ENCODE results near the gene CCDC3.
"Not testable (repeated sequence)": the region's sequence is repeated elsewhere in the genome, so short reads cannot be mapped to it uniquely, and the experiment has no call there.

CCDC3 gene

DNA sequence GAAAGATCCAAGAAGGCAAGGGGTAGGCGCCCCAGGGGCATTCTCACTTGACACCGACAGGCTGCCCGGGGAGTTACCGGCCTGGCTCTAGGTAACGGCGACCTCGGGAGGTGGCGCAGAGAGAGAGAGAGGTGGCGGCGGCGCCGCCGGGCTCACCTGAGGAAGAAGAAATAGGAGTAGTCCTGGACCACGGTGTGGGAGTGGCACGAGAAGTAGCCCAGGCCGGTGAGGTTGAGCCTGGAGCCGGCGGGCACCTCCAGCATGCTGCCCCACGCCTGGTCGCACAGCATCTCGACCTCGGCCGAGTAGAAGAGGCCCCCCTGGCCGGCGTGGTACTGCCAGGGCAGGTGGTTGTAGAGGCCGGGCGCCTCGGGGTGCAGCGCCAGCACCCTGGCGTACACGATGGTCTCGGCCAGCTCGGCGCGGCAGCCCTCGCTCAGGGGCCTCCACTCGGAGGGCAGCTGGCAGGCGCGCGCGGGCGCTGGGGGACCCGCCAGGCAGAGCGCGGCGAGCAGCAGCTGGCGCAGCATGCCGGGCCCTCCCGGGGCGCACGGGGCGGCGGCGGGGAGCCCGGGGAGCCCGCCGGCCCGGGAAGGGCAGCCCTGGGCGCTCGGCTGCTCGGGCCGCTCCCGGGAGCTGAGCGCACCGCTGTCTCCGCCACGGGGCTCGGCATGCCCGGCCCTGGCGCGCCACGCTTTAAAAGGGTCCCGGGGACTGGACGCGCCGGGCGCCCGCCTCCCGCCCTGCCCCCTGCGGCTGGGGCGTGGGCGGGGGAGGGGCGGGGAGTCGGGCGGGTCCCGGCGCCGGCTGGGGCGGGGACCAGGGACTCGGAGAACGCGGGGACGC is at the start of gene CCDC3:
CCDC3 (minus strand) TSS at position 673 of the 846 bp plus-strand sequence; CDS start at position 530, 143 bp downstream.
- DNase-seq: no peak

DNA sequence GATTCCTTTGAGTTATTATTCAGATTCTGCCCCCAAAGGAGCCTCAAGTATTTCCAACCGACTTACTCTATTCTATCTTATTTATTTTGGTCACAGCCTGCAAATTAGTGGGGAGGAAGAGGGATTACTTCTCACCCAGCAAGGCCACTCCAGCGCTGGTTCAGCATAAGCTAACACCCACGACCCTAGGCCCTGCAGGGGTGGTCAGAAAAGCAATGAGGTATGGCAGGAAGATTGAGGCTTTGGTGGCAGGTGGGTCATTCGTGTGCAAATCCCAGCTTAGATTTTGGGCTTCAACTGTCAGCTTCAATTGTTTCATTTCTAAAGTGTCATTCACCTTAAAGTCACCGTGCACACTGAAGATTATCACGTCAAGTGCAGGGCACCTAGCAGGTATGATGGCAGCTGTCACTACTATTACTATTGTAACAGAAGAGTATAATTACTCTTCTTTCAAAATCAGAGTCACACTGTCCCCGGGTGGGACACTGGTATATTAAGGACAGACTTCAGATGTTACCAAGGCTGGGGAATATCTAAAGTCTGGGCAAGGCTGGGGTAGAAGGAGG is 49.7 kb upstream of the CCDC3 start:
- no peak for DNase-seq

DNA sequence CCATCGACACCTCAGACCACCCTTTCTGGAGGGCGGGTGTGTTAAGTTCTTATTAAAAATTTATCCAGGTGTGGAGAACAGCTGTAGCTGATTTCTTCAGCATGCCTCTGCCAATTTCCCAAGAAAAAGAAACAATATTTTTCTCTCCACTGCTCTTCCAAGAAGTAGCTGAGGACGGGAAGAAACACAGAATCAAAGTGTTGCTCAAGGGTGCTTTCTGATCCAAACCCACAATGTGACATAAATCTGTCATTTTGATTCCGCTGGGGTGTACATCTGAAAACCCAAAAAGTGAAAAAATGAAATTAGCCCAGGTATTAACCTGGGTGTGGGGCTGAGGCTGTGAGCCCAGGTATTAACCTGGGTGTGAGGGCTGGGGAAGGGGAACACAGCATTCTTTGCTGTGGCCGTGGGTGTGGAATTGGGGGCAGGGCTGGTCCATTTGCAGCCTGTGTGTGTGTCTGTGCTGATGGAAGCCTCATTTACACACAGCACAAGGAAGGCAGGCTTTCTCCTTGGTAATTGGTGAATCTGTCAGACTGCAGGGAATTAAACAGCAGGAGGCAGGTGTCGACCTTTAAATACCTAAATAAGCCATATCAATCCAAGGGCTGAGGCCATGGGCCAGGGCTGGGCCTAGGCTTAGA is 48.4 kb upstream of the CCDC3 start:
- DNase-seq: no peak

DNA sequence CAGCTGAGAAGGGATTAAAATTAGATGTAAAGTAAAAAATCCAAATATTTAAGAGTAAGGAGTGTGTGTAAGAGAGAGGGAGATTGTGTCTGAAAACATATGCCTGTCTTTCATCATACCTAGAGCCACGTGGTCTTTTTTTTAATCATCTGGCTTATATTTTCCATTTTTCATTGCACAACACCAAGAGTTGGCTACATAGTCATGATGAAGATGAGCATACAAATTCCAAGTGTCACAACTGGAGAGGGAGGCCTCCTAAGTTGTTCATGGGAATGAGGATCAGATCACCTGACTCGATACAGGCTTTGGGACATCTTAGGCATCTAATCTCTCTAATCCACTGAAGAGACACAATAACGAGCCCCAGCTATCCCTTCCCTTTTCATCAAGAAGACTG is 47.2 kb upstream of the CCDC3 start:
- DNase-seq: no peak

DNA sequence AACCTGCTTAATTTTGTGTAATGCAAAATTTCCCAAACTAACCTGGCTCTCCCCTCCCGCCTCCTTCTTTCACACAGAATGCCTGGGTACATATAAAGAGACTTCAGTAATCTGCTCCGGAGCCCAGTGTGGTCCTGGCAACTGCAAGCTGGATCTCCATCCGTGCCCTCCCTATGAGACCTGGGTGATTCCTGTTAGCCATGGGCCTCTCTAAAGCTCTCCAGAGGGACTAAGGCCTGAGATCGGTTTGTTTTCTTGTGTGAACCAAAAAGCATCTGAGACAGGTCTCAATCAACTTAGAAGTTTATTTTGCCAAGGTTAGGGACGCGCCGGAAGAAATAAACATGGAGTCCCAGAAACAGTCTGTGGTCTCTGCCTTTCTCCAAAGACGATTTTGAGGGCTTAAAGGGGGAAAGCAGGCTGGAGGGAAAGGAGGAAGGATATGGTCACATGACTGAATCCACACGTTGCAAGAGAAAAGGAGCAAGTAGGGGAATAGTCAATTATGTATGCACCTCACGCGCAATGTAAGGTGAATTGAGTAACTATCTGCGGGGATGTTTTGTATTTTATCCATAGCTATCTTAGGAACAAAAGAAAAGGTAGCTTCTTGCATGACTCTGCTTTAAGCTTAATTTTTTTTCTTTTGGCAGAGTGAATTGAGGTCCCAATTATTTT is 46.2 kb upstream of the CCDC3 start:
- DNase-seq: no peak

DNA sequence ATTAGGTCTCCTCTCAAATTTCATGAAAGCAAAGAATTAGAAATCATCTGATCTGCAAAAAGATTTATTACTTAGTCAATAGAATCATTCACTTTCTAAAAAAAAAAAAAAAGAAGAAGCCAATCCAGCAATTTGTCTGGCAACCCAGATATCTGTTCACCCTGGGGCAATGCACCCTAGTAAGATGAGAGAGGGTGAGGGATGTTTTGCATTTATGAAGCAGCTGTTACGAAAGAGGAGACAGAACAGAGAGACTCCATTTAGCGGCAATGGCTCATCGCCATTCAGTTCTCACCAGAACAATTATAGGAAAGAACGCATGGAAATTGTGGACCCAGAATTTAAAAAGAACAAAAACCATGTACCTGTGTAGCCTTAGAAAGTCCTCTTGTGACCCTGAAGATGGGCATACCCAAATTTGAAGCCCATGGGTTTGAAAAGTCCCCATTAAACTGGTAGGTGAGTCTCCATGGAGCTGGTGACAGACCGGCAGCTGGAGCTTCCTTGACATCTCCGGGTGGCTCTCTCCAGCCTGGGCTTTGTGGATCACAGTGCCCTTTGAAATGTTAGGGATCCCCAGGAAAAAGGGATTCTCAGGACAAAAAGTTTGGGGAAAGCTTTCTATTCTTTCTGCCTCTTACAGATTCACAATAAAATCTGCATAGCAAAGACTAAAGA is 45.5 kb upstream of the CCDC3 start:
- no peak for DNase-seq

DNA sequence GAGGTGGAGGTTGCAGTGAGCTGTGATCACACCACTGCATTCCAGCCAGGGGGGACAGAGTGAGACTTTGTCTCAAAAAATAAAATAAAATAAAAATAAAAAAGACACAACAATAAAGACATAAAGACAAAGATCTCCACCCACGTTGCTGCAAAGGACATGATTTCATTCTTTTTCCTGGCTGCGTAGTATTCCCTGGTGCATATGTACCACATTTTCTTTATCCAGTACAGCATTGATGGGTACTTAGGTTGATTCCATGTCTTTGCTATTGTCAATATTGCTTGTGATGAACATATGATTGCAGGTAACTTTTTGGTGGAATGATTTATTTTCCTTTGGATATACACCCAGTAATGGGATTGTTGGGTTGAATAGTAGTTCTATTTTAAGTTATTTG is 42.0 kb upstream of the CCDC3 start:
- no peak for DNase-seq

DNA sequence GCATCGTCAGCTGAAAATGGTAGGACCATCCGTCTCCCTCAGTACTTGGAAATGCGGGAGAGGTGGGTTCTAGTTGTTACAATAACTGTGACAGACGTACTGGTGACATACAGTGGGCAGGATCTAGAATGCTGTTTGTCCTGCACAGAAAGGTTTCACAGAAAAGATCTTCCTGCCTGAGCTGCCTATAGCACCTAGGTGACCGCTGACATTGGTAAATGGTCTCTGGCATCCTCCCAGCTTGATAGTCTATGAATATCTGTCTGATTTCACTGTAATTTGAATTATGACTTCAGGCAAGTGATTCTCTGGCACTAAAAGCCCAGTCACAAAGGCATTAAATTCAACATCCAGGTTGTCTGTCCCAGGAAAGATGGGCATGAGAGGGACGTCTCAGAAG is 38.2 kb upstream of the CCDC3 start:
- no peak for DNase-seq

DNA sequence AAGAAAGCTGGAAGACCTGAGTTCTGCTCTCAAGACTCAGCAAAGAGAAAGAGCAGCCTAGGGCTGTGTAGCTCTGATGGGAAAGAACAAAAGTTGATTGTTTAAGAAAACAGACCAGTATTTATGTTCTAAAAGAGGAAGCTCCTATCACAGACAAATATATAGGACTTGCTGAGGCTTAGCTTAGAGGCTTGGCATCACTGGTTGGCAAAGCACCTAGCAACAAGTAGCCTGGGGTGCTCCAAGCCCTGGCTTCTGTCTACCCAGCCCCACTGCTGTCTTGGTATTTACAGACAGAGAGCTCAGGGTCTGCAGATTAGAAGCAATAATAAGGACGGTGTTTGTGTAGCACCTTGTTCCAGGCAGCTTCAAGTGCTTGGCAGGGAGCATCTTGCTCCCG is 36.9 kb upstream of the CCDC3 start:
- no peak for DNase-seq

DNA sequence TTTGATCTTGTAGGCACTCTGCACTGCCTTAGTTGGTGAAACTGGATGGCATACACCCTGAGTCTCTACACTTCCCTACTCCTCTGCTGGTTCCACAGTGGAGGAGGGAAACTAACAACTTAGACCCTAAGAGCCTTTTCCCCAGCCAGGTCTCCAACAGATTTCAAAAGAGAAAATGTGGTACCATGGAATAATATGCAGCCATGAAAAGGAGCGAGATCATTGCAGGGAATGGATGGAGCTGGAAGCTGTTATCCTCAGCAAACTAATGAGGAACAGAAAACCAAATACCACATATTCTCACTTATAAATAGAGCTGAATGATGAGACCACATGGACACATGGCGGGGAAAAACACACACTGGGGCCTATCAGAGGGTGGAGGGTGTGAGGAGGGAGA is 36.3 kb upstream of the CCDC3 start:
- no peak for DNase-seq

DNA sequence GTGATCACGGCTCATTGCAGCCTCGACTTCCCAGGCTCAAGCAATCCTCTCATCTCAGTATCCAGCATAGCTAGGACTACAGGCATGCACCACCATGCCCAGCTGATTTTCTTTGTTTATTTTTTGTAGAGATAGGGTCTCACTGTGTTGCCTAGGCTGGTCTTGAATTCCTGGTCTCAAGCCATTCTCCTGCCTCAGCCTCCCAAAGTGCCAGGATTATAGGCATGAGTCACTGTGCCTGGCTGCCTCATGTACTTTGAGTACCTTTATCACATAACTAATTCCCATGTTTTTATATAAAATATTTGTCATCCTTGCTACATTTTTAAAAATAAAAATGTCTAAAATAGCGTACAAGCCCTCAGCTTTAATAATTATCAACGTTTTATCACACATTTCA is 35.3 kb upstream of the CCDC3 start:
- no peak for DNase-seq

DNA sequence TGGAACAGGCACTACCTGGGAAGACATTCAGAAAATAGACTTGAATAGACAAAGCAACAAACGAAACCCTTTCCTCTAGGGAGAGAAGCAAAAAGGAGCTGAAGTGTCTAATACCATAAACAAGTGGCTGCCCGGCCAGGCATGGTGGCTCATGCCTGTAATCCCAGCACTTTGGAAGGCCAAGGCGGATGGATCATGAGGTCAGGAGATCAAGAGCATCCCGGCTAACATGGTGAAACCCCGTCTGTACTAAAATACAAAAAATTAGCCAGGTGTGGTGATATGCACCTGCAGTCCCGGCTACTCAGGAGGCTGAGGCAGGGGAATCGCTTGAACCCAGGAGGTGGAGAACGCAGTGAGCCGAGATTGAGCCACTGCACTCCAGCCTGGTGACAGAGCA is 34.2 kb upstream of the CCDC3 start:
- DNase-seq: not testable (repeated sequence)

DNA sequence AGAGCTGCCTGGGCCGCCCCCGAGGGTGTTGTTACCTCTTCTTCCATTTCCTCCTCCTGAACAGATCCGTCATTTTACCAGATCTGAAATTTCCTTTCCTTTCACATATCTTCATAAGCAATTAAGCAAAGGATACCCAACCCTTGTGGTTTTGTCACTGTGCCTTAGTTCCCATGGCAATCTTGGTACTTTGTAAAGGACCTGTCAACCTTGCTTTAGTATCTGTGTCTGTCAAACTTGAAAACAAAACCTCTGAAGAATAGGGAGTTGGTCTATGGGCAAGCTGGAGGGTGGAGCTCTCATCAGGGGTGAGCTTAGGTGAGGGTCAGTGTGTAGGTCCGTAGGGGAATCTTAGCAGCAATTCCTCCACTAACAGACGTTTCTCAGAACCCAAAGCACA is 25.4 kb upstream of the CCDC3 start:
- no peak for DNase-seq

DNA sequence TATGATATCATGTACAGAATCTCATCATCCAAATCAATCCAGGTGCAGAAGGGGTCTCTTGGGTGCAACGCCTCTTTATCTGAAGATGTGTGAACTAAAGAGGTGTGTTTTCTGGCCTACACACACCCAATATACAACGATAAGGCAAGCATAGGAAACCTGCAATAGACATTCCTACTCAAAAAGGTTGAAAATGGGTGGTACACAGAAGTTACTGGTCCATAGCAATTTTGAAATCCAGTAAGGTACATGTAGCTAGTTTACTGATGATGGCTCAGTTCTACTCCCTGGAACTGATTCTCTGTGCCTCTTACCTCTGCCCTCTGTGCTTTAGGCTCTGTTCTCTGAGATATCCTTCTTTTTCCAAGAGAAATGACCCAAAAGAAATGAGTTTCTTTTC is 22.2 kb upstream of the CCDC3 start:
- no peak for DNase-seq

DNA sequence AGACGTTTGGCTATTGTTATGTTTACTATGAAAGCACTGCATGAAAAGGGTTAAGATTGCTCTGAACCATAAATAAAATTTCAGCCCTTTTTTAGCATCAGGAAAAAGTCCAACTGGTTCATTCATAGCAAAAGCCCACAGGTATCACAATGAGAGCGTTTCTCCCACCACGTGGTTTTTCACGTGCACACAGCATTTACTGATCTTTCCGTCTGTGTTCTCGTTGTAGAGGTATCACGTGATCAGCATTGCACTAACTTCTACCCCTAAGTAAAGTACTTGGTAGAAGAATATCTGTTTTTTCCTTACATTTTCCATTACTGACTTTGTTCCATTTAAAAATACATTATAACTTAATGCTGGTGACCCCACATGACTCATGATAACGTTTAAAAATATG is 17.8 kb upstream of the CCDC3 start:
- no peak for DNase-seq

DNA sequence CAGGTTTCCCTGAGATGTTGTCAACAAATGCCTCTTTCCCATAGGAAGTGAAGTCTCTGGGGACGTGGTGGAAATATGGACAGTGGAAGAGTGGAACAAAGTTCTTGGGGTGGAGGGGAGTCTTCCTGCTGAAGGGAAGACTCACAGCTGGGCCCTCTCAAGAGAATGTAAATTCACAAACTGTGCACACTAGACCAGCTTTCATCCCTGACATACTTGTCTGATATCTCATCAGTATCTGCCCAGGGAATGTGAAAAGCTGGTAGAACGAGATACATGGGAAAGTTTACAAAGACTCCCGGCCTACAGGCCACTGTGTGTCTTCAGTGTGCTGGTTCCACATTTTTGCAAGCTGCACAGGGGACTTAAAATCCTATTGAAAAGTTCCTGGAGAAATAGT is 16.7 kb upstream of the CCDC3 start:
- no peak for DNase-seq

DNA sequence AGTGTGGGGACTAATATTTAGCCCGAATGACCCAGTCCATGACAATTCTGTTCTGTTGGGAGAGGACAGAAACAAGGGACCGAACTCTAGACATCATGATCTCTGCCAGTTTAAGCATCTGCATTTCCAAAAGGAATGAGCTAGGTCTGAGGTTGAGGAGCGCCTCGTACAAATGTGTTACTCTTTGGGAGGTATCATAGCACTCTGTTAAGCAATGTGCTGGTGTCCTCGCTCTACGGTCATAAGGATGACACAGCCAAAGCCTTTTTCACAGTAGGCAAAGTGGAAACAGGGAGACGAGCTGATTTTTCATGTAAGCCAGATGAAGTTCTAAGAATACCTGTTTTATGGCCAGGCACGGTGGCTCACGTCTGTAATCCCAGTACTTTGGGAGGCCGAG is 15.4 kb upstream of the CCDC3 start:
- DNase-seq: no peak

DNA sequence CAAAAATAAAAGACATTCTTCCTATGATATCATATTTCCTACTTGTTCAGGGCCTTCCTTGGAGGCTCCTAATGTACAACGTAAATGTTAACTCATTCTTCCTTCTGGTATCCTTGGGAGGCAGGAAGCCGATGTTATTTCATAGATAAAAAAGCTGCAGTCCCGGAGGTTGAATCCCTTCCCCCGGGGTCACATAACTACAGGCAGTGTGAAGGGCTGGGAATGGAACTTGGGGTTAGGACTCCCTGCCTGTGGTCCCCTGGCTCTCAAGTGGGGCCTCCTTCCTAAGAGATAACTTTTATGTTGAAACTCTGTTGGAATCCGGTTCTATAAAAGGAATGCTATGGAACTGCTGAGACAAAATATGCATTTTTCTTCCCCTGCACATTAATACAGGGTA is 14.9 kb upstream of the CCDC3 start:
- DNase-seq: no peak

DNA sequence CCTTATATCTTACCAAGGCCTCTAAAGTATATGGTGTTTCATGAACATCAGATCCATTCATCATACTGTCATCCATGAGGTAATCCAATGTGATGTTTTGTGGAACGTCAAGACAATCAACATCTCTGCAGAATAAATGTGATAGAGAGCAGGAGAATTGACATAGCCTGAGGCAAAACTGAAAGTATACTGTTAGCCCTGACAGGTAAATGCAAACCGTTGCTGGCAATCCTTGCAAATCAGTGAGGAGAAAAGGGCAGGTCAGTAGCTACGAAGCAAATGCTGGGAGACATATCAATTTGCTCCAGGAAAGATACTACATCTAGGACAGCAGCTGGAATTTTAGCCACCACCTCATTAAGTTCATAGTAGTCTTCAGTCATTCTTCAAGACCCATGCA is 4.5 kb upstream of the CCDC3 start:
- no peak for DNase-seq

DNA sequence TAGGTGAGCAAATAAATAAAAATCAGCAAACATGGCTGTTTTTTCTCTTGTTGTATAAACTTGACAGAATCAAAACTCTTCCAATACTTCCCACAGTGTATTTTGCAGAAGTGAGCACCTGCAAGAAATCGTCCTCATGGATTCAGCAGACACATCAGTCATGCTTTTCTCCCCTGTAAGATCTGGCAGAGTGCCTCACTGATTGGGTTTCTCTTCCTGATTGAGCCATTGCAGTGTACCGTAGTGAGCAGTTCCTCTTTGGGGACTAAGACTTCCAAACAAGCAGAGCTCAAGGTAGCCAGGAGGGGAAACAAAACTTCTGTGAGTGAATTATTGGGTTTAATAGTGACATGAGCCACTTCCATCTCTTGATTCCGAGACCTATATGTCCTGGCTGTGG is 2.2 kb upstream of the CCDC3 start:
- DNase-seq: no peak

DNA sequence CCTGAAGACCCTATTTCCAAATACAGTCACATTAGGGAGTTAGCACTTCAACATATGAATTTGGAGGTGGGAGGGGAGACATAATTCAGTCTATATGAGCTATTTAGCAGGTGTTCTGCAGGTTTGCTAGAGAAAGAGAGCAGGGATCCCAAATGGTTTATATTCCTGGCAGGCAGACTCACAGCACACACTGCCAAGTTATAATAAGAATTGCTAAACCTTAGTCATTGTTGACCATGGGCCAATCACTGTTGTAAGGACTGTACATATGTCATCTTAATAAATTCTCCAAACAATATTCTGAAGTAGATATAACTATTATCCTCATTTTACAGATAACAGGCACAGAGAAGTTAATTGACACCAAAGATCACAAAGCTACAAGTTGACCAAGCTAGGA is 1.5 kb upstream of the CCDC3 start:
- DNase-seq: no peak

DNA sequence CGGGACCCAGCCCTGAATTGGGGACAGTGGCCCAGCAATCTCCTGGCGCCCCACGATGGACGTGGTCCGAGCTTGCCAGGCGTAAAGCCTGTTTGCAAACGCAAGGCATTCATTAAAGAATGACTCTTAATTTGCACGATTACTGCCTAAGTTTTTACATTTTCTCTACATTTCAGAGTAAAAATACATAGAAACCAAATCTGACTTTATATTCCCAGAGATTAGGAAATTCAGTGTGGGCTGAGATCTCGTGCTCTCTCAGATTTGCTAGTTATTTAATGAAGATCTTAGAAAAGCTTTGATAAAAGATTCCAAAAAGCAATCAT is 337 bp upstream of the CCDC3 start:
- no peak for DNase-seq

DNA sequence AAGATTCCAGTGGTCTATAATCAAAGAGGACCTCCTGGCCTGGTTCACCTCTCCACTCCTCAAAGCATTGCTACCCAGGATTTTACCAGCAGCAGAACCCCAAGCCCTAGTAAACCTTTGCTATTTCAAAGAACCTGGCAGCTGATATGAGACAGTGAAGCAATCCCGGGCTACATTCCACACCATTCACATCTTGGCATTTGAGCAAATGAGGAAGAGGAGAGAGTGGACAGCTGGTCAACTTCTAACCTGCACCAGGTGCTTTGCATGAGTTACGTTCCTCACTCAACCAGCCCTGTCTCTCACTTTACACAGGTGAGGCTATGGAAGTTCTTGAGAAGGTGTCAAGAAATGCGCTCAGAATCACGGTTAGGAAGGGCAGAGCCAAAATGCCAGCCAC is 1.1 kb downstream of the CCDC3 start:
- no peak for DNase-seq

Data from KG1 (cell line).